K562 (cell line): Measurements from ENCODE around the gene CAPN5. TPM values are rescaled to one million over a fixed set of nuclear protein-coding genes. Genes with fewer than 3 reads are reported as not detected.

Experiments
- ATAC-seq: fragments of 200-7000 bp; cut with Tn5 transposase; 3 replicates; pipeline ENCODE4 v1.9.1; 2020; ENCODE audit warnings: moderate library complexity
- BruUV-seq: library from RNA; stranded (reverse); fragments of 400-500 nt; replicated peaks from 2 replicates; lab custom pipeline; 2021; lab: Mats Ljungman, UMichigan
- CTCF ChIA-PET: fragments of 300-600 bp; formaldehyde crosslinking; extraction: SDS; loops from one replicate; lab custom pipeline; 2021; ENCODE audit warnings: low intra/inter-chr PET ratio; lab: Yijun Ruan, JAX
- POLR2A ChIA-PET: fragments of 300-600, 350-650 bp; sonication (Branson Sonifier 250); formaldehyde crosslinking; extraction: SDS; loops from one replicate; lab custom pipeline; 2021; ENCODE audit warnings: antibody characterized with exemption, inconsistent platforms; lab: Yijun Ruan, JAX
- DNase-seq, 4 experiments: peaks; one replicate each; pipeline versions ENCODE4 v3.0.0 to v3.0.0-alpha.2; 2011 to 2018; ENCODE audit warnings: low spot score in 3 of 4, mixed read lengths in 3 of 4; ENCODE audit errors: extremely low read depth in 1 of 4
- FAIRE-seq: peaks from 2 replicates; lab custom pipeline; 2011; peaks lifted over from hg19 to GRCh38; lab: Jason Lieb, UNC
- H2AFZ ChIP-seq: 2 replicates; pipeline ENCODE4 v1.6.0; 2011; ENCODE audit warnings: low read depth, low read length, control low read depth, inconsistent platforms
- H3K27ac ChIP-seq: fragments of 200-600 bp; 3 replicates; pipeline ENCODE4 v1.8.0; 2011; ENCODE audit warnings: low read depth, mild to moderate bottlenecking, control low read depth, inconsistent platforms, low read length, moderate library complexity, mixed read lengths; ENCODE audit errors: extremely low read depth
- H3K27me3 ChIP-seq, 2 experiments: fragments of 300-600 bp in 1 of 2; 2 replicates in 1 of 2; 3 replicates in 1 of 2; pipeline versions ENCODE4 v1.6.0 to v1.8.0; 2011; ENCODE audit warnings: inconsistent platforms in 2 of 2, low read length in 2 of 2, mild to moderate bottlenecking in 1 of 2, mixed read lengths in 1 of 2, moderate library complexity in 1 of 2; ENCODE audit not compliant: control insufficient read depth in 2 of 2, insufficient read depth in 2 of 2
- H3K36me3 ChIP-seq: fragments of 300-600 bp; 3 replicates; pipeline ENCODE4 v1.8.0; 2011; ENCODE audit warnings: mild to moderate bottlenecking, low read length, inconsistent platforms; ENCODE audit not compliant: control insufficient read depth, insufficient read depth
- H3K4me1 ChIP-seq, 2 experiments: fragments of 200-600 bp in 1 of 2; replicated peaks in 1 of 2; 2 replicates in 1 of 2; 3 replicates in 1 of 2; pipeline versions ENCODE4 v1.5.1 to v1.8.0; 2011; ENCODE audit warnings: inconsistent platforms in 2 of 2, low read length in 2 of 2, mild to moderate bottlenecking in 1 of 2, mixed read lengths in 1 of 2, moderate library complexity in 1 of 2; ENCODE audit not compliant: control insufficient read depth in 2 of 2, insufficient read depth in 2 of 2
- H3K4me2 ChIP-seq: 2 replicates; pipeline ENCODE4 v1.6.1; 2011; ENCODE audit warnings: low read length, control low read depth, inconsistent platforms, mixed read lengths; ENCODE audit not compliant: insufficient read depth
- H3K4me3 ChIP-seq: fragments of 200-600 bp; sonication (generic), shearing (Covaris generic); 2 replicates; pipeline ENCODE4 v1.5.1; 2016; ENCODE audit warnings: control low read depth, inconsistent platforms
- H3K79me2 ChIP-seq: fragments of 200-600 bp; 3 replicates; pipeline ENCODE4 v1.8.0; 2011; ENCODE audit warnings: low read length, inconsistent platforms; ENCODE audit not compliant: control insufficient read depth, insufficient read depth
- H3K9ac ChIP-seq, 2 experiments: 2 replicates each; pipeline versions ENCODE4 v1.6.0 to v1.6.1; 2011; ENCODE audit warnings: low read depth in 2 of 2, low read length in 2 of 2, control low read depth in 1 of 2, inconsistent platforms in 1 of 2, mild to moderate bottlenecking in 1 of 2, mixed read lengths in 1 of 2; ENCODE audit not compliant: insufficient read depth in 1 of 2
- H3K9me1 ChIP-seq: one replicate; pipeline ENCODE4 v1.6.0; 2011; ENCODE audit warnings: inconsistent platforms, mild to moderate bottlenecking, low read length, moderate library complexity; ENCODE audit not compliant: control insufficient read depth, insufficient read depth
- H3K9me3 ChIP-seq: replicated peaks from 2 replicates; pipeline ENCODE4 v1.5.1; 2011; ENCODE audit warnings: low read depth, low read length, inconsistent platforms; ENCODE audit not compliant: control insufficient read depth, insufficient read depth
- H4K20me1 ChIP-seq: replicated peaks from 2 replicates; pipeline ENCODE4 v1.6.1; 2011; ENCODE audit warnings: low read length, inconsistent platforms, mixed read lengths; ENCODE audit not compliant: control insufficient read depth, insufficient read depth
- CEBPB ChIP-seq: fragments of 450-650 bp; IDR thresholded peaks from 2 replicates; pipeline ENCODE4 v1.6.1; 2016; ENCODE audit warnings: missing genetic modification characterization, missing compliant biosample characterization
- FOSL1 ChIP-seq: fragments of 200-800 bp; sonication (Bioruptor generic); conservative IDR thresholded peaks from 2 replicates; pipeline ENCODE4 v1.6.1; 2016; ENCODE audit warnings: missing genetic modification characterization, missing compliant biosample characterization
- HDGF ChIP-seq: fragments of 450-650 bp; IDR thresholded peaks from 2 replicates; pipeline ENCODE4 v1.6.1; 2016
- MEF2A ChIP-seq: IDR thresholded peaks from 2 replicates; pipeline ENCODE4 v1.6.1; 2011; ENCODE audit warnings: low read depth, mild to moderate bottlenecking, low read length, moderate library complexity; ENCODE audit not compliant: control insufficient read depth
- MXI1 ChIP-seq: IDR thresholded peaks from 2 replicates; pipeline ENCODE4 v1.6.1; 2011; ENCODE audit warnings: low read depth, mild to moderate bottlenecking, improper control_type of control experiment, low read length
- NEUROD1 ChIP-seq: fragments of 150-350 bp; IDR thresholded peaks from 2 replicates; pipeline ENCODE4 v1.6.1; 2014; ENCODE audit warnings: borderline replicate concordance, low read length, low read depth; ENCODE audit not compliant: partially characterized antibody
- NFIC ChIP-seq: fragments of 450-650 bp; IDR thresholded peaks from 2 replicates; pipeline ENCODE4 v1.6.1; 2017; ENCODE audit warnings: mild to moderate bottlenecking, inconsistent platforms
- PHB ChIP-seq: fragments of 250-450 bp; sonication (Bioruptor Pico); IDR thresholded peaks from 2 replicates; pipeline ENCODE4 v1.5.0; 2021
- TEAD1 ChIP-seq, 2 experiments: fragments of 450-650 bp in 1 of 2; sonication (generic) in 1 of 2; formaldehyde crosslinking; IDR thresholded peaks; 2 replicates each; pipeline versions ENCODE4 v1.4.0 to v1.8.0; 2020 to 2022; ENCODE audit warnings: mild to moderate bottlenecking in 2 of 2, missing genetic modification reagents in 1 of 2
- ZNF398 ChIP-seq: fragments of 250-450 bp; sonication (Bioruptor Pico); IDR thresholded peaks from 2 replicates; pipeline ENCODE4 v1.8.0; 2021; ENCODE audit warnings: moderate library complexity, mild to moderate bottlenecking, inconsistent platforms
- WGBS: fragments of 100-300 bp; shearing (Covaris generic); methylation state at CpG from one replicate; pipeline ENCODE4 v1.1.6; 2016; ENCODE audit warnings: low coverage, mixed read lengths; ENCODE audit not compliant: insufficient coverage; ENCODE audit errors: missing lambda C conversion rate; 5-methylcytosine and 5-hydroxymethylcytosine counted together
- in situ Hi-C: fragments of 300-500 bp; cut with MboI; formaldehyde crosslinking; loops from 4 replicates; pipeline ENCODE4 v1.15.0; 2018; ENCODE audit warnings: inconsistent platforms, mixed read lengths
- intact Hi-C: fragments of 100-400 bp; cut with micrococcal nuclease; formaldehyde crosslinking; loops from 2 replicates; pipeline ENCODE4 v1.14.2; 2022
- polyA plus RNA-seq, 8 experiments: library from polyadenylated mRNA; depleted of rRNA in 4 of 8; stranded (reverse) in 5 of 8; unstranded in 3 of 8; fragments of >200 nt; fragmentation: Nextera tagmentation in 2 of 8; fragmentation: Illumina TruSeq in 1 of 8; extraction: Ambion mirVana in 2 of 8; extraction: Trizol in 1 of 8; gene quantifications; 2 replicates each; pipeline versions ENCODE4 v1.2.1 to v1.2.3, GENCODE V29; 2011 to 2014; ENCODE audit warnings: inconsistent platforms in 1 of 8, missing spikeins in 1 of 8
- total RNA-seq, 7 experiments: library from RNA; depleted of rRNA in 6 of 7; stranded (reverse); fragments of >200 nt in 6 of 7; fragmentation: Illumina TruSeq in 2 of 7; extraction: Trizol in 2 of 7; gene quantifications; 2 replicates each; pipeline versions ENCODE4 v1.2.1 to v1.2.3, GENCODE V29; 2011 to 2021; ENCODE audit warnings: low replicate concordance in 1 of 7

Gene CAPN5
- total and polyA plus RNA-seq, 9 of the 15 experiments (the other 6 are each of a cell fraction or from before 2014, with no cell fraction given) = 0.04 to 0.44 (median 0.14) TPM; not detected in 2

GRCh38 chr11:77106759-77107158 lies 40.0 kb downstream of the CAPN5 start (continued):
- TF ChIP-seq ZNF398 (CRISPR knock-in tag) (no peak), MXI1 (no peak), MEF2A (no peak), CEBPB (tag) (no peak), PHB (CRISPR knock-in tag) (no peak), NEUROD1 (no peak), HDGF (no peak)
- TF ChIP-seq, all 486 proteins: peak for 0

GRCh38 chr11:77107950-77108349 lies 41.2 kb downstream of the CAPN5 start:
- Histone ChIP-seq H2AFZ (no peak overlapping the region), H3K79me2 (no peaks in the 10 kb centered on the region), H3K9ac (no peak overlapping the region; a peak in 1 of 4 replicates), H3K4me3 (no peak overlapping the region), H3K9me3 (no peaks in the 10 kb centered on the region), H3K27me3 (peaks cover 21 to 82% of the 10 kb centered on the region in 2 experiments; a peak in 4 of 5 replicates), H3K27ac (no peak overlapping the region), H3K4me1 (peaks cover 0 to 15% of the 10 kb centered on the region in 2 experiments; a peak in 2 of 5 replicates), H3K4me2 (no peak overlapping the region), H3K9me1 (peaks cover 3% of the 10 kb centered on the region), H4K20me1 (0 out of 2 replicates have a peak, but pooled peaks cover 6% of the 10 kb centered on the region), H3K36me3 (no peaks in the 10 kb centered on the region)
- intact Hi-C loops = no loop called here
- FAIRE-seq (no peak), ATAC-seq (no peak), DNase-seq (no peak)
- BruUV-seq = no TSS peak
- TF ChIP-seq TEAD1 (CRISPR knock-in tag; IDR thresholded peaks at IDR 0.05) (no peak), FOSL1 (0 out of 2 replicates have a peak, but pooled peaks have one; percentile 34), NFIC (peak; percentile 46)
- in situ Hi-C loops = loop anchor here (10.0 kb wide), 1 partner anchor 383 kb away; no protein-coding TSS in a partner anchor
- ChIA-PET CTCF (no interaction called here), POLR2A (no interaction called here)
- WGBS = 4% methylated on average over 3 of the region's 3 CpGs
